Thyroid gland (tissue), 4 donors: ENCODE data around the gene YIPF6. TPM values are rescaled to one million over a fixed set of nuclear protein-coding genes. Genes with fewer than 3 reads are reported as not detected.

ENCODE experiments used
- DNase-seq, 2 donors: peaks; one replicate each; pipeline ENCODE4 v3.0.0-alpha.2; 2019
- H3K27ac ChIP-seq, 3 donors: fragments of 200-600 bp; sonication (generic); 1 replicate in 2 of 3; 2 replicates in 1 of 3; pipeline ENCODE4 v1.5.1; 2016 to 2019; ENCODE audit warnings: mild to moderate bottlenecking in 1 of 3, moderate library complexity in 1 of 3
- H3K27me3 ChIP-seq: fragments of 200-600 bp; sonication (generic); one replicate; pipeline ENCODE4 v1.5.1; 2019
- H3K36me3 ChIP-seq, 2 donors: fragments of 200-600 bp; sonication (generic); one replicate each; pipeline ENCODE4 v1.5.1; 2016 to 2019
- H3K4me1 ChIP-seq, 2 donors: fragments of 200-600 bp; sonication (generic); one replicate each; pipeline ENCODE4 v1.5.1; 2017 to 2019
- H3K4me3 ChIP-seq, 3 donors: fragments of 200-600 bp; sonication (generic); replicated peaks in 1 of 3; 1 replicate in 2 of 3; 2 replicates in 1 of 3; pipeline ENCODE4 v1.5.1; 2016; ENCODE audit warnings: mild to moderate bottlenecking in 1 of 3
- H3K9me3 ChIP-seq: fragments of 200-600 bp; sonication (generic); one replicate; pipeline ENCODE4 v1.5.1; 2017
- POLR2A ChIP-seq, 2 donors: fragments of 450-650 bp; IDR thresholded peaks; one replicate each; pipeline ENCODE4 v1.6.1; 2017; ENCODE audit warnings: antibody characterized with exemption in 2 of 2, mild to moderate bottlenecking in 2 of 2, moderate library complexity in 1 of 2
- WGBS, 2 donors: methylation state at CpG; one replicate each; pipeline ENCODE4 v1.1.5; 2017; 5-methylcytosine and 5-hydroxymethylcytosine counted together
- intact Hi-C: fragments of 100-400 bp; cut with DNase I; formaldehyde crosslinking; loops from one replicate; pipeline ENCODE4 v1.15.1; 2023
- small RNA-seq: library from RNA; depleted of rRNA; stranded (forward); fragments of <200 nt; gene quantifications from one replicate; pipeline ENCODE3, GENCODE V24; 2016
- total RNA-seq, 4 donors: library from RNA; depleted of rRNA; stranded (reverse); fragments of >200 nt; gene quantifications; one replicate each; pipeline ENCODE4 v1.2.3, GENCODE V29; 2016
- TF ChIP-seq, protein P1 (sequence below), 6 experiments: fragments of 200-600 bp in 3 of 6; fragments of 450-650 bp in 3 of 6; sonication (generic) in 3 of 6; IDR thresholded peaks; one replicate each; pipeline ENCODE4 v1.5.1; 2016 to 2019; ENCODE audit warnings: antibody characterized with exemption in 6 of 6, mild to moderate bottlenecking in 2 of 6, inconsistent platforms in 1 of 6, moderate library complexity in 1 of 6

YIPF6 gene
- total RNA-seq, 4 donors from 2014 or later, result 35.2 to 65.4 (median 41.6) TPM

- H3K27me3 ChIP-seq, result no peaks in the 10 kb centered on the region
- H3K9me3 ChIP-seq, result no peaks in the 10 kb centered on the region
- TF ChIP-seq POLR2A (IDR thresholded peaks at IDR 0.05), result no peak
- DNase-seq, result no peak
- H3K4me1 ChIP-seq, result no peaks in the 10 kb centered on the region
- WGBS, 2 donors, result 93 to 95% methylated on average over 2 of the region's 2 CpGs
- H3K36me3 ChIP-seq, result no peaks in the 10 kb centered on the region
- H3K4me3 ChIP-seq, result no peak overlapping the region
- intact Hi-C loops, result no loop called here
- no peak overlapping the region for H3K27ac ChIP-seq
Measured at GRCh38 chrX:68571610-68572311, 72.9 kb downstream of the YIPF6 start.

DNA sequence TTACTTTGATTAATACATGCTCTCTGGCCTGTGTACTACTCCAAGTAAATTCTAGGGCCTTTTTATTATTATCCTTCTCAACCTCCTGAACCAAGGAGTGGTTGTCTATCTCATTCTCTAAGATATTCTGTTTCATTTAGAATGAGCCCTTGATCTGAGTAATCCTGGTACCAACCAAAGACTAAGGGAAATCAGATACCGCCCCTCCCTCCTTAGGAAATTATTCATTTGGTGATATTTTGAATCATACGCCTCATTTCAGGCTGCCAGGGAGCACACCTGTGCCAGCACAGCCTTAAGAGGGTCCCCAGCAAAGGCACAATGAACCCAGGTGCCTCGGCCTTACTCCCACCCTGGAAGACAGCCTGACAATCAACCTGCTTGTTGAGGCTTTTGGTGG lies 75.4 kb downstream of the YIPF6 start:
- no peak overlapping the region for H3K27ac ChIP-seq
- H3K27me3 ChIP-seq, result no peaks in the 10 kb centered on the region
- no peaks in the 10 kb centered on the region for H3K36me3 ChIP-seq
- H3K4me3 ChIP-seq, result no peak overlapping the region
- TF ChIP-seq, protein P1, sequence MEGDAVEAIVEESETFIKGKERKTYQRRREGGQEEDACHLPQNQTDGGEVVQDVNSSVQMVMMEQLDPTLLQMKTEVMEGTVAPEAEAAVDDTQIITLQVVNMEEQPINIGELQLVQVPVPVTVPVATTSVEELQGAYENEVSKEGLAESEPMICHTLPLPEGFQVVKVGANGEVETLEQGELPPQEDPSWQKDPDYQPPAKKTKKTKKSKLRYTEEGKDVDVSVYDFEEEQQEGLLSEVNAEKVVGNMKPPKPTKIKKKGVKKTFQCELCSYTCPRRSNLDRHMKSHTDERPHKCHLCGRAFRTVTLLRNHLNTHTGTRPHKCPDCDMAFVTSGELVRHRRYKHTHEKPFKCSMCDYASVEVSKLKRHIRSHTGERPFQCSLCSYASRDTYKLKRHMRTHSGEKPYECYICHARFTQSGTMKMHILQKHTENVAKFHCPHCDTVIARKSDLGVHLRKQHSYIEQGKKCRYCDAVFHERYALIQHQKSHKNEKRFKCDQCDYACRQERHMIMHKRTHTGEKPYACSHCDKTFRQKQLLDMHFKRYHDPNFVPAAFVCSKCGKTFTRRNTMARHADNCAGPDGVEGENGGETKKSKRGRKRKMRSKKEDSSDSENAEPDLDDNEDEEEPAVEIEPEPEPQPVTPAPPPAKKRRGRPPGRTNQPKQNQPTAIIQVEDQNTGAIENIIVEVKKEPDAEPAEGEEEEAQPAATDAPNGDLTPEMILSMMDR (IDR thresholded peaks at IDR 0.05), result no peak
- no peak for TF ChIP-seq POLR2A (IDR thresholded peaks at IDR 0.05)
- intact Hi-C loops, result no loop called here
- H3K4me1 ChIP-seq, result no peaks in the 10 kb centered on the region
- WGBS, 2 donors, result 87 to 97% methylated on average over 3 of the region's 3 CpGs
- no peak for DNase-seq
- H3K9me3 ChIP-seq, result no peaks in the 10 kb centered on the region

GRCh38 chrX:68579810-68580209 lies 81.0 kb downstream of the YIPF6 start:
- no peaks in the 10 kb centered on the region for H3K9me3 ChIP-seq
- TF ChIP-seq POLR2A (IDR thresholded peaks at IDR 0.05), result no peak
- no peak overlapping the region for H3K4me3 ChIP-seq
- no peak overlapping the region for H3K27ac ChIP-seq
- no peaks in the 10 kb centered on the region for H3K27me3 ChIP-seq
- H3K36me3 ChIP-seq, result no peaks in the 10 kb centered on the region
- no peak for DNase-seq
- intact Hi-C loops, result no loop called here
- WGBS, 2 donors, result 86 to 97% methylated on average over 3 of the region's 3 CpGs
- no peaks in the 10 kb centered on the region for H3K4me1 ChIP-seq

GRCh38 chrX:68584221-68584620 lies 85.4 kb downstream of the YIPF6 start:
- Histone ChIP-seq H3K4me3 (no peak overlapping the region), H3K4me1 (no peaks in the 10 kb centered on the region), H3K27me3 (no peaks in the 10 kb centered on the region), H3K36me3 (no peaks in the 10 kb centered on the region), H3K9me3 (no peaks in the 10 kb centered on the region), H3K27ac (no peak overlapping the region)
- TF ChIP-seq, protein P1 (IDR thresholded peaks at IDR 0.05), result no peak
- TF ChIP-seq POLR2A (IDR thresholded peaks at IDR 0.05), result no peak
- no peak for DNase-seq
- 85 to 92% methylated on average over 2 of the region's 2 CpGs for WGBS, 2 donors
- intact Hi-C loops, result no loop called here

Small RNAs within 50 kb of the gene (small RNA-seq; reads per million reads assigned to genes)
- not detected for gene RNU6-245P

Other genes starting within 250 kb of the YIPF6 start
- gene OPHN1, start 65.6 kb upstream of the YIPF6 start, total RNA-seq, result 10 to 100 TPM in 3 of 4 donors, 1 to 10 TPM in 1; 7.0 to 11.5 (median 10.5) TPM
- gene STARD8, start 148.6 kb downstream of the YIPF6 start, total RNA-seq, result 10 to 100 TPM; 10.5 to 35.6 (median 16.9) TPM